PFSK-1 (cell line): Measurements from ENCODE around the gene ZSCAN1.

Experiments used
- FOXP2 ChIP-seq: optimal IDR thresholded peaks from 2 replicates; pipeline ENCODE3; 2011; ENCODE audit warnings: borderline replicate concordance, control low read depth, inconsistent platforms; ENCODE audit not compliant: insufficient read depth; ENCODE audit errors: extremely low read length, extremely low read depth
- POLR2AphosphoS5 ChIP-seq: IDR thresholded peaks from 2 replicates; pipeline ENCODE4 v1.6.1; 2012; ENCODE audit warnings: low read depth, mild to moderate bottlenecking, control low read depth, low read length, moderate library complexity
- REST ChIP-seq, 2 experiments: IDR thresholded peaks; 2 replicates each; pipeline versions ENCODE4 v1.6.1 to v1.8.0; 2011 to 2012; ENCODE audit warnings: low read depth in 2 of 2, low read length in 2 of 2, control low read depth in 1 of 2, inconsistent platforms in 1 of 2, mild to moderate bottlenecking in 1 of 2, moderate library complexity in 1 of 2; ENCODE audit not compliant: insufficient read depth in 1 of 2
- SIN3A ChIP-seq: IDR thresholded peaks from 2 replicates; pipeline ENCODE4 v1.6.1; 2012; ENCODE audit warnings: mild to moderate bottlenecking, low read length, moderate library complexity, borderline replicate concordance; ENCODE audit not compliant: insufficient read depth
- TAF1 ChIP-seq: IDR thresholded peaks from 2 replicates; pipeline ENCODE4 v1.6.1; 2012; ENCODE audit warnings: low read length, control low read depth, borderline replicate concordance; ENCODE audit not compliant: insufficient read depth

The ZSCAN1 gene

GRCh38 chr19:58045411-58046050 is 11.7 kb downstream of the ZSCAN1 start:
- TF ChIP-seq REST (IDR thresholded peaks at IDR 0.05; ENCODE audit: insufficient read depth in 1 of 2, low read depth in 2 of 2, low read length in 2 of 2) (no peak), POLR2AphosphoS5 (no peak), SIN3A (no peak), TAF1 (no peak), FOXP2 (no peak)

GRCh38 chr19:58046856-58047255 is 13.0 kb downstream of the ZSCAN1 start:
- TF ChIP-seq TAF1 (no peak), POLR2AphosphoS5 (no peak), SIN3A (no peak), FOXP2 (no peak), REST (IDR thresholded peaks at IDR 0.05; ENCODE audit: insufficient read depth in 1 of 2, low read depth in 2 of 2, low read length in 2 of 2) (no peak)

GRCh38 chr19:58047672-58048071 is 13.8 kb downstream of the ZSCAN1 start:
- TF ChIP-seq POLR2AphosphoS5 (no peak), TAF1 (no peak), FOXP2 (no peak)

- TF ChIP-seq FOXP2, result no peak
- TF ChIP-seq TAF1, result no peak
- TF ChIP-seq SIN3A, result no peak
- TF ChIP-seq REST (IDR thresholded peaks at IDR 0.05; ENCODE audit: insufficient read depth in 1 of 2, low read depth in 2 of 2, low read length in 2 of 2), result no peak
- TF ChIP-seq POLR2AphosphoS5, result no peak
Measured at GRCh38 chr19:58052256-58052655, 18.4 kb downstream of the ZSCAN1 start.

- no peak for TF ChIP-seq REST (IDR thresholded peaks at IDR 0.05; ENCODE audit: insufficient read depth in 1 of 2, low read depth in 2 of 2, low read length in 2 of 2)
- no peak for TF ChIP-seq TAF1
- TF ChIP-seq FOXP2, result no peak
- no peak for TF ChIP-seq POLR2AphosphoS5
- TF ChIP-seq SIN3A, result no peak
Measured at GRCh38 chr19:58053480-58054156, 19.8 kb downstream of the ZSCAN1 start.
